ENCODE data around the gene YPEL3.

Gene YPEL3

DNA sequence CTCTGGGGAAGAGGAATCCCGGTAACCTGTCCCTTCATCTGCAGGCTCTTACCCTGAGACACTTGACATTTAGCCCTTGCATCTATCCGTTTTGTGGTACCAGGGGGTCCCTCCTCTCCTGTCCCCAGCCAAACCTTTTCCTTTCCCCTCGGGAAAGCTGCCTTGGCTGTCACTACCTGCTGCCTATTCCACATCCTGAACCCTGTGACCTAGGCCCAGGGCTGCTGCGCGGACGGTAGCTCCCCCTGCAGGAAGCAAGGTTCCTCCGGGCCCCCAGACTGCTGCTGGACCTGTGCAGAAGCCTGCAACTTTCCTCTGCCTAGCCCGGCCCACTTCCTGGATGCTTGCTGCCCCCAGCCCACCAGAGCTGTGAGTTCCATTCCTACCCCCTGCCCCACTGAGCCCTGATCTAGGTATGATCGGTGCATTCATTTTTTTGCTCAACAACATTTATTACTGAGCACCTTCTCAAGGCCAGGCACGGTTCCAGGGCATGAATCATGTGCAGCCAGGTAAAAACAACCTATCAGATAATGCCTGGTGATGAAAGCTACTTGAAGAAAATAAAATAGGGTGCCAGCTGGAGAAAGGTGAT lies 41.0 kb downstream of the YPEL3 start (continued):
- TF ChIP-seq, protein P1, sequence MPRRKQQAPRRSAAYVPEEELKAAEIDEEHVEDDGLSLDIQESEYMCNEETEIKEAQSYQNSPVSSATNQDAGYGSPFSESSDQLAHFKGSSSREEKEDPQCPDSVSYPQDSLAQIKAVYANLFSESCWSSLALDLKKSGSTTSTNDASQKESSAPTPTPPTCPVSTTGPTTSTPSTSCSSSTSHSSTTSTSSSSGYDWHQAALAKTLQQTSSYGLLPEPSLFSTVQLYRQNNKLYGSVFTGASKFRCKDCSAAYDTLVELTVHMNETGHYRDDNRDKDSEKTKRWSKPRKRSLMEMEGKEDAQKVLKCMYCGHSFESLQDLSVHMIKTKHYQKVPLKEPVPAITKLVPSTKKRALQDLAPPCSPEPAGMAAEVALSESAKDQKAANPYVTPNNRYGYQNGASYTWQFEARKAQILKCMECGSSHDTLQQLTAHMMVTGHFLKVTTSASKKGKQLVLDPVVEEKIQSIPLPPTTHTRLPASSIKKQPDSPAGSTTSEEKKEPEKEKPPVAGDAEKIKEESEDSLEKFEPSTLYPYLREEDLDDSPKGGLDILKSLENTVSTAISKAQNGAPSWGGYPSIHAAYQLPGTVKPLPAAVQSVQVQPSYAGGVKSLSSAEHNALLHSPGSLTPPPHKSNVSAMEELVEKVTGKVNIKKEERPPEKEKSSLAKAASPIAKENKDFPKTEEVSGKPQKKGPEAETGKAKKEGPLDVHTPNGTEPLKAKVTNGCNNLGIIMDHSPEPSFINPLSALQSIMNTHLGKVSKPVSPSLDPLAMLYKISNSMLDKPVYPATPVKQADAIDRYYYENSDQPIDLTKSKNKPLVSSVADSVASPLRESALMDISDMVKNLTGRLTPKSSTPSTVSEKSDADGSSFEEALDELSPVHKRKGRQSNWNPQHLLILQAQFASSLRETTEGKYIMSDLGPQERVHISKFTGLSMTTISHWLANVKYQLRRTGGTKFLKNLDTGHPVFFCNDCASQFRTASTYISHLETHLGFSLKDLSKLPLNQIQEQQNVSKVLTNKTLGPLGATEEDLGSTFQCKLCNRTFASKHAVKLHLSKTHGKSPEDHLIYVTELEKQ (tag by site-specific recombination; IDR thresholded peaks at IDR 0.05; ENCODE audit: borderline replicate concordance) = no peak
- TF ChIP-seq GLIS1 (tag by site-specific recombination; IDR thresholded peaks at IDR 0.05) (no peak), ZBTB8A (tag by site-specific recombination; IDR thresholded peaks at IDR 0.05) (no peak), ZNF248 (tag by site-specific recombination; IDR thresholded peaks at IDR 0.05) (no peak), ZNF704 (tag by site-specific recombination; IDR thresholded peaks at IDR 0.05) (no peak), ZNF2 (tag by site-specific recombination; IDR thresholded peaks at IDR 0.05) (peak; percentile 99), ZNF16 (tag by site-specific recombination; IDR thresholded peaks at IDR 0.05; ENCODE audit: low read depth) (no peak), ZNF701 (tag by site-specific recombination; IDR thresholded peaks at IDR 0.05) (no peak), ZBTB17 (tag by site-specific recombination; IDR thresholded peaks at IDR 0.05) (0 out of 2 replicates have a peak, but pooled peaks have one; percentile 40), ZBTB21 (tag by site-specific recombination; IDR thresholded peaks at IDR 0.05) (no peak), ZNF341 (tag by site-specific recombination; IDR thresholded peaks at IDR 0.05; ENCODE audit: low read depth) (peak; percentile 79), ZNF174 (tag by site-specific recombination; IDR thresholded peaks at IDR 0.05) (no peak), ZNF513 (tag by site-specific recombination; IDR thresholded peaks at IDR 0.05) (no peak), ZNF555 (tag by site-specific recombination; conservative IDR thresholded peaks at IDR 0.05) (no peak), ZSCAN30 (tag by site-specific recombination; IDR thresholded peaks at IDR 0.05) (0 out of 2 replicates have a peak, but pooled peaks have one; percentile 12), IKZF3 (tag by site-specific recombination; IDR thresholded peaks at IDR 0.05) (peak; percentile 72), ZSCAN5A (tag by site-specific recombination; IDR thresholded peaks at IDR 0.05) (no peak), ZNF624 (tag by site-specific recombination; IDR thresholded peaks at IDR 0.05) (no peak), ZNF157 (tag by site-specific recombination; IDR thresholded peaks at IDR 0.05) (no peak), ZSCAN23 (tag by site-specific recombination; IDR thresholded peaks at IDR 0.05) (no peak)
- TF ChIP-seq, protein P2, sequence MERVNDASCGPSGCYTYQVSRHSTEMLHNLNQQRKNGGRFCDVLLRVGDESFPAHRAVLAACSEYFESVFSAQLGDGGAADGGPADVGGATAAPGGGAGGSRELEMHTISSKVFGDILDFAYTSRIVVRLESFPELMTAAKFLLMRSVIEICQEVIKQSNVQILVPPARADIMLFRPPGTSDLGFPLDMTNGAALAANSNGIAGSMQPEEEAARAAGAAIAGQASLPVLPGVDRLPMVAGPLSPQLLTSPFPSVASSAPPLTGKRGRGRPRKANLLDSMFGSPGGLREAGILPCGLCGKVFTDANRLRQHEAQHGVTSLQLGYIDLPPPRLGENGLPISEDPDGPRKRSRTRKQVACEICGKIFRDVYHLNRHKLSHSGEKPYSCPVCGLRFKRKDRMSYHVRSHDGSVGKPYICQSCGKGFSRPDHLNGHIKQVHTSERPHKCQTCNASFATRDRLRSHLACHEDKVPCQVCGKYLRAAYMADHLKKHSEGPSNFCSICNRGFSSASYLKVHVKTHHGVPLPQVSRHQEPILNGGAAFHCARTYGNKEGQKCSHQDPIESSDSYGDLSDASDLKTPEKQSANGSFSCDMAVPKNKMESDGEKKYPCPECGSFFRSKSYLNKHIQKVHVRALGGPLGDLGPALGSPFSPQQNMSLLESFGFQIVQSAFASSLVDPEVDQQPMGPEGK (tag by site-specific recombination; IDR thresholded peaks at IDR 0.05) = peak; percentile 81
- TF ChIP-seq, protein P3, sequence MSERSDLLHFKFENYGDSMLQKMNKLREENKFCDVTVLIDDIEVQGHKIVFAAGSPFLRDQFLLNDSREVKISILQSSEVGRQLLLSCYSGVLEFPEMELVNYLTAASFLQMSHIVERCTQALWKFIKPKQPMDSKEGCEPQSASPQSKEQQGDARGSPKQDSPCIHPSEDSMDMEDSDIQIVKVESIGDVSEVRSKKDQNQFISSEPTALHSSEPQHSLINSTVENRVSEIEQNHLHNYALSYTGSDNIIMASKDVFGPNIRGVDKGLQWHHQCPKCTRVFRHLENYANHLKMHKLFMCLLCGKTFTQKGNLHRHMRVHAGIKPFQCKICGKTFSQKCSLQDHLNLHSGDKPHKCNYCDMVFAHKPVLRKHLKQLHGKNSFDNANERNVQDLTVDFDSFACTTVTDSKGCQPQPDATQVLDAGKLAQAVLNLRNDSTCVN (tag by site-specific recombination; optimal IDR thresholded peaks at IDR 0.05) = no peak
- TF ChIP-seq, protein P4, sequence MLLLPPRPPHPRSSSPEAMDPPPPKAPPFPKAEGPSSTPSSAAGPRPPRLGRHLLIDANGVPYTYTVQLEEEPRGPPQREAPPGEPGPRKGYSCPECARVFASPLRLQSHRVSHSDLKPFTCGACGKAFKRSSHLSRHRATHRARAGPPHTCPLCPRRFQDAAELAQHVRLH (tag by site-specific recombination; IDR thresholded peaks at IDR 0.05) = no peak
- TF ChIP-seq, protein P5, sequence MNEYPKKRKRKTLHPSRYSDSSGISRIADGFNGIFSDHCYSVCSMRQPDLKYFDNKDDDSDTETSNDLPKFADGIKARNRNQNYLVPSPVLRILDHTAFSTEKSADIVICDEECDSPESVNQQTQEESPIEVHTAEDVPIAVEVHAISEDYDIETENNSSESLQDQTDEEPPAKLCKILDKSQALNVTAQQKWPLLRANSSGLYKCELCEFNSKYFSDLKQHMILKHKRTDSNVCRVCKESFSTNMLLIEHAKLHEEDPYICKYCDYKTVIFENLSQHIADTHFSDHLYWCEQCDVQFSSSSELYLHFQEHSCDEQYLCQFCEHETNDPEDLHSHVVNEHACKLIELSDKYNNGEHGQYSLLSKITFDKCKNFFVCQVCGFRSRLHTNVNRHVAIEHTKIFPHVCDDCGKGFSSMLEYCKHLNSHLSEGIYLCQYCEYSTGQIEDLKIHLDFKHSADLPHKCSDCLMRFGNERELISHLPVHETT (tag by site-specific recombination; IDR thresholded peaks at IDR 0.05) = no peak
- TF ChIP-seq, protein P6, sequence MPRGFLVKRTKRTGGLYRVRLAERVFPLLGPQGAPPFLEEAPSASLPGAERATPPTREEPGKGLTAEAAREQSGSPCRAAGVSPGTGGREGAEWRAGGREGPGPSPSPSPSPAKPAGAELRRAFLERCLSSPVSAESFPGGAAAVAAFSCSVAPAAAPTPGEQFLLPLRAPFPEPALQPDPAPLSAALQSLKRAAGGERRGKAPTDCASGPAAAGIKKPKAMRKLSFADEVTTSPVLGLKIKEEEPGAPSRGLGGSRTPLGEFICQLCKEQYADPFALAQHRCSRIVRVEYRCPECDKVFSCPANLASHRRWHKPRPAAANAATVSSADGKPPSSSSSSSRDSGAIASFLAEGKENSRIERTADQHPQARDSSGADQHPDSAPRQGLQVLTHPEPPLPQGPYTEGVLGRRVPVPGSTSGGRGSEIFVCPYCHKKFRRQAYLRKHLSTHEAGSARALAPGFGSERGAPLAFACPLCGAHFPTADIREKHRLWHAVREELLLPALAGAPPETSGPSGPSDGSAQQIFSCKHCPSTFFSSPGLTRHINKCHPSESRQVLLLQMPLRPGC (tag by site-specific recombination; IDR thresholded peaks at IDR 0.05) = no peak

Measured in HEK293 (cell line).